A549 (cell line): ENCODE results near the gene CPA1.

ENCODE experiments used
- CHD2 ChIP-seq: fragments of 150-350 bp; IDR thresholded peaks from 2 replicates; pipeline ENCODE4 v1.6.1; 2014; ENCODE audit warnings: low read length; ENCODE audit not compliant: partially characterized antibody
- TF ChIP-seq, protein P1 (sequence below): fragments of >200 bp; sonication (Bioruptor Twin); formaldehyde crosslinking; IDR thresholded peaks from 3 replicates; pipeline ENCODE4 v1.5.1; 2016

DNA sequence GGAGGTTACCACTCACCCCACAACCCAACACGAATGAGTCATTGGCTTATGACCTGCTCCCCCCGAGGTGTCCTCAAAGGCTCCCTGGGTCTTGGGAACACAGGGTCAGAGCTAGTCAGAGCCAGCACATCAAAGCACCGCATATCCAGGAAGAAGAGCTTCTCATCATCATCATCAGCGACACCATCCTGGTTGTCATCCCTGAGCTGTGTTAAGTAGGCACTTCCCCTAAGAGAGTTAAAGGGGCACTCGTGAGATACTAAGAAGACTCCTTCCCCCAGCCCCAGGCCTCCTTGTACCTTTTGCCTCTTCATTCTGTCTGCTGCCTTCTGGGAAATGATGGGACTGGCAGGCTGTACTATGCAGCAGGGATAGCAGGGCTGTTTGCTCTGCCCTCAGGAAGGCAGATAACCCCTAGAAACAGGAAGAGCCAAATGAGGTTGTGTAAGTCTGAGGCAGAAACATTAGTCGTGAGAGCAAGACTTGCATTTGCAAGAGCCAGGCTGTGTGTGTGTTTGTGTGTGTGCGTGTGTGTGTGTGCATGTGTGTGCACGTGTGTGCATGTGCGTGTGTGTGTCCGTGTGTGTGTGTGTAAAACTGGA is 11.1 kb upstream of the CPA1 start:
- TF ChIP-seq, protein P1, sequence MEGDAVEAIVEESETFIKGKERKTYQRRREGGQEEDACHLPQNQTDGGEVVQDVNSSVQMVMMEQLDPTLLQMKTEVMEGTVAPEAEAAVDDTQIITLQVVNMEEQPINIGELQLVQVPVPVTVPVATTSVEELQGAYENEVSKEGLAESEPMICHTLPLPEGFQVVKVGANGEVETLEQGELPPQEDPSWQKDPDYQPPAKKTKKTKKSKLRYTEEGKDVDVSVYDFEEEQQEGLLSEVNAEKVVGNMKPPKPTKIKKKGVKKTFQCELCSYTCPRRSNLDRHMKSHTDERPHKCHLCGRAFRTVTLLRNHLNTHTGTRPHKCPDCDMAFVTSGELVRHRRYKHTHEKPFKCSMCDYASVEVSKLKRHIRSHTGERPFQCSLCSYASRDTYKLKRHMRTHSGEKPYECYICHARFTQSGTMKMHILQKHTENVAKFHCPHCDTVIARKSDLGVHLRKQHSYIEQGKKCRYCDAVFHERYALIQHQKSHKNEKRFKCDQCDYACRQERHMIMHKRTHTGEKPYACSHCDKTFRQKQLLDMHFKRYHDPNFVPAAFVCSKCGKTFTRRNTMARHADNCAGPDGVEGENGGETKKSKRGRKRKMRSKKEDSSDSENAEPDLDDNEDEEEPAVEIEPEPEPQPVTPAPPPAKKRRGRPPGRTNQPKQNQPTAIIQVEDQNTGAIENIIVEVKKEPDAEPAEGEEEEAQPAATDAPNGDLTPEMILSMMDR, result no peak
- no peak for TF ChIP-seq CHD2
